Nephron progenitor cell (in vitro differentiated cells): ENCODE data around the gene ROBO2.

Source experiments
- DNase-seq: peaks from one replicate; pipeline ENCODE4 v3.0.0; 2021
- H3K27ac Mint-ChIP-seq: 2 replicates; pipeline ENCODE4 v1.8.0; 2021; ENCODE audit warnings: mild to moderate bottlenecking, moderate library complexity, mixed read lengths
- H3K27me3 Mint-ChIP-seq: 2 replicates; pipeline ENCODE4 v1.8.0; 2021; ENCODE audit warnings: mild to moderate bottlenecking, low read depth, mixed read lengths; ENCODE audit not compliant: poor library complexity
- H3K36me3 Mint-ChIP-seq: 2 replicates; pipeline ENCODE4 v1.8.0; 2021; ENCODE audit warnings: low read depth, mixed read lengths
- H3K4me1 Mint-ChIP-seq: 2 replicates; pipeline ENCODE4 v1.8.0; 2021; ENCODE audit warnings: mixed read lengths
- H3K4me3 Mint-ChIP-seq: 2 replicates; pipeline ENCODE4 v1.8.0; 2021; ENCODE audit warnings: mild to moderate bottlenecking, moderate library complexity, mixed read lengths
- H3K9me3 Mint-ChIP-seq: 2 replicates; pipeline ENCODE4 v1.8.0; 2021; ENCODE audit warnings: mild to moderate bottlenecking, moderate library complexity, mixed read lengths
- TF ChIP-seq, protein P1 (sequence below): fragments of 200-600 bp; sonication (generic); IDR thresholded peaks from 2 replicates; pipeline ENCODE4 v1.5.0; 2021; ENCODE audit warnings: antibody characterized with exemption

ROBO2 gene

DNA sequence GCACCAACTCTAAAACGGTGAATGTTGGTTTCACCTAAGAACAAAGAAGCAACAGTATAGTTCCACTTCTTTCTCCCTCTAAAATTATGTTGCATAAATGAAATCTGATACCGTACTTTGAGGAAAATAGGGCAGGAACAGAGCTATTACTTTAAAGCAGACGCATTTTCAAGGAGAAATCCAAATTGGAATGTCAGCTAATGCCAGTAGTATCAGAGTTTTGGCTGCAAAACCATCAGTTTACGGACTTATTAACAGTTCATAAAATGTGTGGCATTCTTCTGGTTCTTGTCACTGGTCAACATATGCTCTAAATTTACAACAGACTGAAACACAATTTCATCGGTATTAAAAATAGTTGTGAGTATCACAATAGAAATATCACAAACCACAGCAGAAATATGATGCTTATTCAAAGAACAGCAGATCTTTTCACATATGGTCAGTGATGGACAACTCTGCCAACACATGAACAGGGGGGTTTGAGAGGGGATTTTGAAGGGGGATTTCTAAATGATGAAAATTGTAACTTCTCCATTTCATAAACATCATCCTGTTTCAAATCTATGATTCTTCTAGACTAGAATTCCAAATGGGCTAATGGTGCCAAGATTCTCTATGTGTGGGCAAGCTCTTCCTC, 38.7 kb upstream of the ROBO2 start:
- H3K27ac Mint-ChIP-seq, result no peak overlapping the region
- no peak overlapping the region for H3K4me3 Mint-ChIP-seq
- TF ChIP-seq, protein P1, sequence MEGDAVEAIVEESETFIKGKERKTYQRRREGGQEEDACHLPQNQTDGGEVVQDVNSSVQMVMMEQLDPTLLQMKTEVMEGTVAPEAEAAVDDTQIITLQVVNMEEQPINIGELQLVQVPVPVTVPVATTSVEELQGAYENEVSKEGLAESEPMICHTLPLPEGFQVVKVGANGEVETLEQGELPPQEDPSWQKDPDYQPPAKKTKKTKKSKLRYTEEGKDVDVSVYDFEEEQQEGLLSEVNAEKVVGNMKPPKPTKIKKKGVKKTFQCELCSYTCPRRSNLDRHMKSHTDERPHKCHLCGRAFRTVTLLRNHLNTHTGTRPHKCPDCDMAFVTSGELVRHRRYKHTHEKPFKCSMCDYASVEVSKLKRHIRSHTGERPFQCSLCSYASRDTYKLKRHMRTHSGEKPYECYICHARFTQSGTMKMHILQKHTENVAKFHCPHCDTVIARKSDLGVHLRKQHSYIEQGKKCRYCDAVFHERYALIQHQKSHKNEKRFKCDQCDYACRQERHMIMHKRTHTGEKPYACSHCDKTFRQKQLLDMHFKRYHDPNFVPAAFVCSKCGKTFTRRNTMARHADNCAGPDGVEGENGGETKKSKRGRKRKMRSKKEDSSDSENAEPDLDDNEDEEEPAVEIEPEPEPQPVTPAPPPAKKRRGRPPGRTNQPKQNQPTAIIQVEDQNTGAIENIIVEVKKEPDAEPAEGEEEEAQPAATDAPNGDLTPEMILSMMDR, result no peak
- H3K4me1 Mint-ChIP-seq, result peaks cover 12% of the 10 kb centered on the region
- H3K36me3 Mint-ChIP-seq, result no peaks in the 10 kb centered on the region
- no peaks in the 10 kb centered on the region for H3K27me3 Mint-ChIP-seq
- peaks cover 11% of the 10 kb centered on the region for H3K9me3 Mint-ChIP-seq
- no peak for DNase-seq

- DNase-seq, result peak; percentile 3
- TF ChIP-seq, protein P1, result no peak
- Mint-ChIP-seq H3K27ac (no peak overlapping the region), H3K36me3 (no peaks in the 10 kb centered on the region), H3K4me3 (peak overlapping the region; percentile 44), H3K27me3 (no peaks in the 10 kb centered on the region), H3K4me1 (peaks cover 10% of the 10 kb centered on the region), H3K9me3 (peaks cover 5% of the 10 kb centered on the region)
Observed at GRCh38 chr3:77014226-77014625, 25.7 kb upstream of the ROBO2 start.

- H3K27me3 Mint-ChIP-seq, result peaks cover 2% of the 10 kb centered on the region
- no peak overlapping the region for H3K27ac Mint-ChIP-seq
- DNase-seq, result no peak
- H3K9me3 Mint-ChIP-seq, result peaks cover 6% of the 10 kb centered on the region
- peaks cover 24% of the 10 kb centered on the region for H3K4me1 Mint-ChIP-seq
- H3K36me3 Mint-ChIP-seq, result no peaks in the 10 kb centered on the region
- H3K4me3 Mint-ChIP-seq, result no peak overlapping the region
- TF ChIP-seq, protein P1, result no peak
Observed at GRCh38 chr3:77025471-77025870, 14.4 kb upstream of the ROBO2 start.

- no peak for DNase-seq
- H3K27me3 Mint-ChIP-seq, result peaks cover 2% of the 10 kb centered on the region
- no peak overlapping the region for H3K4me3 Mint-ChIP-seq
- peaks cover 6% of the 10 kb centered on the region for H3K9me3 Mint-ChIP-seq
- peaks cover 24% of the 10 kb centered on the region for H3K4me1 Mint-ChIP-seq
- H3K36me3 Mint-ChIP-seq, result no peaks in the 10 kb centered on the region
- TF ChIP-seq, protein P1, result no peak
- no peak overlapping the region for H3K27ac Mint-ChIP-seq
Observed at GRCh38 chr3:77026904-77027634, 12.8 kb upstream of the ROBO2 start.

GRCh38 chr3:77028005-77028404, 11.9 kb upstream of the ROBO2 start:
- peaks cover 2% of the 10 kb centered on the region for H3K27me3 Mint-ChIP-seq
- no peak overlapping the region for H3K4me3 Mint-ChIP-seq
- H3K4me1 Mint-ChIP-seq, result peaks cover 24% of the 10 kb centered on the region
- peaks cover 3% of the 10 kb centered on the region for H3K9me3 Mint-ChIP-seq
- TF ChIP-seq, protein P1, result no peak
- peak overlapping the region; percentile 52 for H3K27ac Mint-ChIP-seq
- H3K36me3 Mint-ChIP-seq, result no peaks in the 10 kb centered on the region
- no peak for DNase-seq
